Astrocyte (in vitro differentiated cells and primary cell): ENCODE data around the gene CWC22.

Source experiments
- CTCF ChIP-seq: IDR thresholded peaks from 2 replicates; pipeline ENCODE4 v1.5.1; 2011; ENCODE audit warnings: low read depth, mild to moderate bottlenecking, inconsistent platforms, low read length, moderate library complexity; ENCODE audit not compliant: insufficient read depth
- EZH2 ChIP-seq: IDR thresholded peaks from 2 replicates; pipeline ENCODE4 v1.6.1; 2012; ENCODE audit warnings: mild to moderate bottlenecking, low read length, inconsistent platforms; ENCODE audit not compliant: insufficient read depth

GRCh38 chr2:179938026-179938425 is 69.1 kb downstream of the CWC22 start:
- TF ChIP-seq CTCF (no peak), EZH2 (no peak)
